CD4-positive, alpha-beta T cell treated with Interleukin-17A for 4 hours (primary cell): ENCODE data around the gene WIF1.

Source experiments
- DNase-seq: peaks from one replicate; pipeline ENCODE4 v3.0.0-alpha.2; 2020; ENCODE audit warnings: mixed read lengths

Gene WIF1

DNA sequence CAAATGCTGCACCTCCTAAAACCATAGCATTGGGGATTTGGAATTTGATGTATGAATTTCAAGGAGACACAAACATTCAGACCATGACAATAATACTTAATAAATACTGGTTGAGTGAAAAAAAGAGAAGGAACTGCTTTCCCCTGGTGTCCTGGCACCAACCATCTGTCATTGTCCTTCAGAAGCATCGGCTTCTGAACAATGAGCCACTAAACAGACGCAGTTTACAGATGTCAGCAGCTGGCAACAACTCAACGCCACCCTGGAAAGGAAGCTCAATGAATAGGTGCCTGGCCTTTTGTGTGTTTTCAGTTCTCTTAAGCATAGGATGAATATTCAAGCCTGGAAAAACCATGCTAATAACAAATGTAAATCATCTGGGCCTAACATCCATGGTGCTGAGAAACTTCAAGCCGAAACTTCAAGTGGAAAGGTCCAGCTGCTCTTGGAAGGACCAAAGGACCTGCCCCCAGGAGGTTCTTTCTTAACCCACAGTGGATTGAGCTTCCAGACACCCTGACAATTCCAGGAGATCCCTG, 101.3 kb downstream of the WIF1 start:
- no peak for DNase-seq

DNA sequence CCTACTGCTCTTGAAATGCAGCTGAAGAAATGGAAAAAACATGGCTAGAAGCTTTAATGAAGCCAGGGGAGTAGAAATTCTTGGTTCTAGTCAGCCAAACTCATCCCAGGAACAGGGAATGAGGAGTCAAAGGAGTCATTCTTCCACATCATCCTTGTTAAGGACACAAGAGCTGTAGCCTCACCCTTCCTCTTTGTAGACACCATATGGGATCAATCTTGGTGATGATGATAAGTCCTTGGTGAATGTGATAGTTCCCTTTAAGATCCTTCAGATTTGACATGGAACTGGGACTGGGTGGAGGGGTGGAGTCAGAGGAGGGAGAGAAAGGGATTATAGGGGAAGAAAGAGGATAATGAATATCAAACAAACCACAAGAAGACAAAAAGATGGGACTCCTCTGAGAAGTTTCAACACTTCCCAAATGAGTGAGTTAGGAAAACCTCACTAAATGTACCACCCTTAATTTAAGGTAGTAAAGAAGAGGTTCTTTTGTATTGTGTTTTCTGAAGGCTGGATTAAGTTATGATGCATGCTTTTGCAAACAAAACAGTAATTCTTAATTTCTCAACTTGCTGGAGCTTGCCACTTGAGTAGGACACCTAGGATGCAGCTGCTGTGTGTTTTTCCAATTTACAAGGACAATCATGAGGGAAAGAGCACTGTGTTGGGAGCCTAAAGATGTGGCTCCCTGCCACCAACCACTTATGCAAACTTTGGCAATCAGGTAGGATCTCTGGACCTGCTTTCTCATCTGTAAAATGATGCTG, 104.0 kb downstream of the WIF1 start:
- DNase-seq = no peak

DNA sequence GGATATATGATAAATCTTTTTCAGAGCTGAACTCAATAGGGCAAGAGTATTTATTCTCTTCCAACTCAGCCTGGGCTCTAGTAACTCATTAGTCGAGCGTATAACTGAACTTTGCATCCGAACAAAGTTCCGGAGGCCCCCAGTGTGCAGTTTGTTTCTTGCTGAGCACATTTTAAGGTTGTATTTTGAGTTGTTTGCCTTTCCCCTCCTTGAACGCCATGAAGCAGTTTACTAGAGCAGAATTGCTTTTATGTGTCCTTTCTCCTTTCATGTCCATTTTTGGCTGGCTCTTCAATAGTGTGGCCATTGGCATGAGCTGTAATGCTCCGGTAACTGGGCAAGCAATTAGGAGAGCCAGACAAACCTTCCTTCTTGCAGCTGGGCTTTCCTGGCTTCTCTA, 105.3 kb downstream of the WIF1 start:
- no peak for DNase-seq

DNA sequence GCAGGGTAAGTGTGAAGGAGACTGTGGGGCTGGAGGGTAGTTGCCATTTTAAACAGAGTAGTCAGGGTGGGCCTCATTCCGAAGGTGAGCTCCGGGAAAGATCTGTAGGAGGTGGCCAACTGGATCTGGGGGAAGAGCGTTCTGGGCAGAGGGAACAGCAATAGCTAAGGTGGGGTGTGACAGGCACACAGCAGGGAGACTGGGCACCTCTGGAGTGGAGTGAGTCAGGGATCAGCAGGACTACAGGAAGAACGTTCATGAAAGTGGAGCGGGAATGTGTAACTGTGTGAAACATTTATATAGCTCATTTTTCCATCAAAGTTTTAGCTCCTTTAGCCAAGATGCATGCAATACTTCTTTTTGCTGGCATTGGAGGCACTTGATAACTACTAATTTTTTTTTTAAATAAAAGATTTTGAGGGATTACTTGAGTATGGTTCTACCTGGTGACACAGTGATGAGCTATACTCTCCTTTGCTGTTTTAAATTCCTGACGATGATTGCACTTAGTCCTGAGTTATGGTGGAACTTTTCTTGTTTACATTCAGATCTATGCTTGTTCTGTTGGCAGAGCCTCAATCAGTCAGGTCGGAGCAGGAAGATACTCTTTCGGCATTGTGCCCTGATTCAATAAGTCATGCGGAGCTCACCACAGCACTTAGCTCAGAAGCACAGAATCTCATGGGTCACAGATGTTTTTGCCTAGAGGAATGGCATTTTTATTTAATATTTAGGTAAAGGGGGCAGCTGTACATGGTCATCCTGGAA, 106.4 kb downstream of the WIF1 start:
- DNase-seq = no peak

DNA sequence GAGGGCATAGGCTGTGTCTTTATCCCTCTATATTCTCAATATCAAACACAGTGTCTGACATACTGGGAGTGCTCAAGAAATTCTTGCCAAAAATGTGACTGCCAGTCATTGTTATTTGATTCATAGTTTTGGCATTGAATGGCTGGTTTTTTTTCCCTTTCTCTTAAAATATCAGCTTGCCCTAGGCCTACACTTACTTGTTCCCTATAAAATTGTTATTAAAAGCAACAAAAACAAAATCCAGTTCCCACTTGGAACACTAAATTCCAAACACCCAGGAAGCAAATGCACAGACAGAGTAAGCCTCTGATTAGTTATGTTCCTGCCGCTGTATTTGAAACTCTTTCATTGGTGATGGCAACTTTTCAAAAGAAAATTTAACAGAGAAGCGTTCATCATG, 110.7 kb downstream of the WIF1 start:
- DNase-seq = no peak

DNA sequence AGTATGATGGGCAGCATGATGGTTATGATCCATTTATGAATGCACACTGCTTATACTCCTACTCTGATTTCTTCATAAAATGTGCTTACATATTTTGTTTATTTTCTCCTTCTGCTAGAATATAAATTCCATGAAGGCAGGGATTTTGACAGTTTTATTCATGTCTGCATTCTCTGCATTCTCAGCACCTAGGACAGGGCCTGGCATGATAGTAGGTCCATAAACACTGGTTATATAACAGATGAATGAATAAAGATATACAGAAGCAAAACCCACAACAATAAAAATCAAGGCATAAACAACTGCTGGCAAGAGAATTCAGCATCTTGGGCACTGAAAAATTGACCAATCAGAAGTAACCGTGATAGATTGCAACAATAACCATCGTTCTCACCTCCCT, 115.4 kb downstream of the WIF1 start:
- DNase-seq = no peak

DNA sequence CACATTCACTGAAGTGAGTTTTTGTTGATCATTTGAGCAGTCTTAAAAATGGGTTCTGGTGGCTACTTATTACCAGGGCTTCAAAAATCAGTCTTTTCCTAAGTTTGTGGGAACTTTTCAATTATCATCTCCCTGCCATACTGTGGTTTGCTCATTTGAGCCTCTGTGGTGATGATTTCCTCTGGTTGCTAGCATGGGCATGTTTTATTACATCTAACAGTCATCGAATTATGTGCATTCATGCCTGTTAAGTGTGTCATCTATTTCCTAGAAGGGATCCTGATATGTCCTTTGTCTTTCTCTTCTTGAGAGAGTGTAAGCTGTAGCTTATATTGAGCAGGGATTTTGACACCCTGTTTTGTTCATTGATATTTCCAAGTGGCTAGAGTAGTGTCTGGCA, 116.8 kb downstream of the WIF1 start:
- DNase-seq = no peak
